ENCODE results near the gene STX7.

Gene STX7

DNA sequence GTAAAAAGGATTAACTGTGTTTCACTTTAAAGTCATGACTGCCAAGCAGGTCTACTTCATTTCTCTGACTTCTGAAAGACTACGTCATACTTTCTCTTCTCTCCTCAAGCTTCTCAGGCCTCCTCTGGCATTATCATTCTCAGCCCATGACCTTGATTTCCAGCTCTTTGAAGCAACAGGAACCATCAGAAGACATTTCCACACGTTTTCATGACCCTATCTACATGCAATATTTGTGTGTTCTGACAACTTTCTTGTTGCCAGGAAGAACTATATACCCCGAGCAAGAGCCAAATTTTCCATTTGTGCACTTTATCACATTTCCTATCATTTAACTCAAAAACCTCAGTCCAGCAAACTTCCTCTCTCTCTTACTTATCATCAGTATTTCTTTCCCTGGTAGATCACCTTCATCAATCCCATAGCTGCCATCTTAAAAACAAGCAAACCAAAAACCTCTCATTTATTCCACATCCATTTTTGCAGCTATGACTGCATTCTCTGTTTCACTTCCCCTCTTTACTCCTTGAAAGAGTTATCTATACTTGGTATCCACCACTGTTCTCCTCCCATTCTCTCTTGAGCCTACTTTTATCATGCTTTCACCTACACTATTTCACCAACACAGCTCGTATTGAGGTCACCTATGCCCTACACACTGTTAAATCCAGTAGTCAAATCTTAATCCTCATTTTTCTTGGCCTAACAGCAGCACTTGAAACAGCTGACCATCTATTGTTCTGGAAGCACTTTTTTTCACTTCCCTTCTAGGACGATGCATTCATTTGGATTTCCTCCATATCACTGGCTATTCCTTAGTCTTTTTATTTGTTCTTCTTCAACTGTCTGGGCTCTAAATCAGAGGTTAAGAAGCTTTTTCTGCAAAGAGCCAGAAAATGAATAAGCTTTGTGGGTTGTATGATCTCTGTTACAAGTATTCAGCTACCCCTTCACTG lies 47.1 kb downstream of the STX7 start:
- H3K9ac ChIP-seq (ENCODE audit: low read length): no peak overlapping the region
- peaks cover 96% of the 10 kb centered on the region for H3K36me3 ChIP-seq (ENCODE audit: insufficient read depth, low read length)
- H4K20me1 ChIP-seq (ENCODE audit: insufficient read depth, low read length): no peaks in the 10 kb centered on the region
- no peaks in the 10 kb centered on the region for H3K79me2 ChIP-seq (ENCODE audit: insufficient read depth, low read length)
- no peaks in the 10 kb centered on the region for H3K9me3 ChIP-seq (ENCODE audit: low read length)
- no peaks in the 10 kb centered on the region for H3K9me2 ChIP-seq (ENCODE audit: low read depth, low read length)
- TF ChIP-seq, protein P1, sequence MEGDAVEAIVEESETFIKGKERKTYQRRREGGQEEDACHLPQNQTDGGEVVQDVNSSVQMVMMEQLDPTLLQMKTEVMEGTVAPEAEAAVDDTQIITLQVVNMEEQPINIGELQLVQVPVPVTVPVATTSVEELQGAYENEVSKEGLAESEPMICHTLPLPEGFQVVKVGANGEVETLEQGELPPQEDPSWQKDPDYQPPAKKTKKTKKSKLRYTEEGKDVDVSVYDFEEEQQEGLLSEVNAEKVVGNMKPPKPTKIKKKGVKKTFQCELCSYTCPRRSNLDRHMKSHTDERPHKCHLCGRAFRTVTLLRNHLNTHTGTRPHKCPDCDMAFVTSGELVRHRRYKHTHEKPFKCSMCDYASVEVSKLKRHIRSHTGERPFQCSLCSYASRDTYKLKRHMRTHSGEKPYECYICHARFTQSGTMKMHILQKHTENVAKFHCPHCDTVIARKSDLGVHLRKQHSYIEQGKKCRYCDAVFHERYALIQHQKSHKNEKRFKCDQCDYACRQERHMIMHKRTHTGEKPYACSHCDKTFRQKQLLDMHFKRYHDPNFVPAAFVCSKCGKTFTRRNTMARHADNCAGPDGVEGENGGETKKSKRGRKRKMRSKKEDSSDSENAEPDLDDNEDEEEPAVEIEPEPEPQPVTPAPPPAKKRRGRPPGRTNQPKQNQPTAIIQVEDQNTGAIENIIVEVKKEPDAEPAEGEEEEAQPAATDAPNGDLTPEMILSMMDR (IDR thresholded peaks at IDR 0.05; ENCODE audit: low read length): no peak
- TF ChIP-seq EZH2 (IDR thresholded peaks at IDR 0.05; ENCODE audit: borderline replicate concordance, low read length): no peak
- H3F3A ChIP-seq (ENCODE audit: insufficient read depth, low read length): no peaks in the 10 kb centered on the region
- no peak overlapping the region for H2AFZ ChIP-seq (ENCODE audit: low read length)
- no peaks in the 10 kb centered on the region for H3K4me1 ChIP-seq (ENCODE audit: insufficient read depth, low read length, severe bottlenecking)
- H3K4me2 ChIP-seq (ENCODE audit: low read length): no peak overlapping the region
- H3K27me3 ChIP-seq (ENCODE audit: insufficient read depth, low read length): no peaks in the 10 kb centered on the region
- no peak overlapping the region for H3K27ac ChIP-seq (ENCODE audit: low read depth, low read length, poor library complexity, severe bottlenecking)
- H3K4me3 ChIP-seq (ENCODE audit: low read depth, low read length, poor library complexity, severe bottlenecking): no peak overlapping the region

DNA sequence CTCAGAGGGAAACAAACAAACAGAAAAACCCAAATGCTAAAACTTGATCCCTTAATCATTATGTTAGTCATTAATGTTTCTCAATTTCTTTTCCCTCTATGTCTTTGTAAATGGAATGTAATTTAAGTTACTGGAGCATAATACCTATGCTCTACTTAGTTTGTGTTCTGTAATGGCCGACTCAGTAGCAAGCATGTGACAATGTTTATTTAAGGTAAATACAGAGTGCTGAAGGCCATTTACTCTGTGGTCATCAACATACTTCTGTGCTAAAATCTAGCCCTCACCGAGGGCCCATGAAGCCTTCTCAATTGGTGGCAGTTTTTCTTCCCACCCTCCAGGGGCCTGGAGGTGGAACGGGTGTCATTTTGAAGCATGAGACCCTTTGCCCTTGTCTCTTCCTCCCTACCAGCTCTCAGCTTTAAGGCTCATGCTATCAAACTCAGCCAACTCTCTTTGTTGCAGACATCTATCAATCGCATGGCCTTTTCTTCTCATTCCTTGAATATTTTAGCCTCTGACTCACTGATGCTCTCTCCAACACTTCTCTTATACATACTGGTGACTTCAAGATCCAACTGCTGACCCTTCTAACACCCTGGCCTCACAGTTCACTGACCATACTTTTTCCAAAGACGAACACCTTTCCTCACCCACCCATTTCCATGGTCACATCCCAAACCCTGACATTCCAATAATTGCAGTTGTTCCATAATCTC lies 48.2 kb downstream of the STX7 start:
- Histone ChIP-seq H4K20me1 (ENCODE audit: insufficient read depth, low read length) (no peaks in the 10 kb centered on the region), H3K27me3 (ENCODE audit: insufficient read depth, low read length) (no peaks in the 10 kb centered on the region), H3F3A (ENCODE audit: insufficient read depth, low read length) (no peaks in the 10 kb centered on the region), H3K9me3 (ENCODE audit: low read length) (no peaks in the 10 kb centered on the region), H2AFZ (ENCODE audit: low read length) (no peak overlapping the region), H3K4me2 (ENCODE audit: low read length) (no peak overlapping the region), H3K9me2 (ENCODE audit: low read depth, low read length) (no peaks in the 10 kb centered on the region), H3K27ac (ENCODE audit: low read depth, low read length, poor library complexity, severe bottlenecking) (no peak overlapping the region), H3K9ac (ENCODE audit: low read length) (no peak overlapping the region), H3K79me2 (ENCODE audit: insufficient read depth, low read length) (no peaks in the 10 kb centered on the region), H3K4me1 (ENCODE audit: insufficient read depth, low read length, severe bottlenecking) (peaks cover 11% of the 10 kb centered on the region), H3K4me3 (ENCODE audit: low read depth, low read length, poor library complexity, severe bottlenecking) (no peak overlapping the region), H3K36me3 (ENCODE audit: insufficient read depth, low read length) (peaks cover 99% of the 10 kb centered on the region)
- TF ChIP-seq EZH2 (IDR thresholded peaks at IDR 0.05; ENCODE audit: borderline replicate concordance, low read length): no peak
- TF ChIP-seq, protein P1 (IDR thresholded peaks at IDR 0.05; ENCODE audit: low read length): no peak

DNA sequence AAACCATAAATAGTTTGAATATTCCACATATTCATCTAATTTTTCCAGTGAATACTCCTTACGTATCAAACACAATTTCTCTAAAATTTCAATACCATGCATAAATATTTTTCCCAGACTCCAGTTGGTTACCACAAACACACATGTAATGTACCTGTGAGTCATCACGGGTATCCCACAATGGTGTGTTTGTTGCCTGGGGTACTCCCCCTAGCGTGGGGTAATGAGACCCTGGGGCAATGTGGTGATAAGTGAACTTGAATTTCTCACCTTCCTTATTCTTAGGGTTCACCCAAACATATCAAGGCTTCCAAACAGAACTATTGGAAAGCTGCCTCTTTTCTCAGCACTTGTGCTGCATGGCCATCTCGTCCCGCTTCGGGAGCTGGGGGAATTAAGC lies 51.0 kb downstream of the STX7 start:
- Histone ChIP-seq H3K79me2 (ENCODE audit: insufficient read depth, low read length) (no peaks in the 10 kb centered on the region), H4K20me1 (ENCODE audit: insufficient read depth, low read length) (no peaks in the 10 kb centered on the region), H3K4me2 (ENCODE audit: low read length) (no peak overlapping the region), H3K9me3 (ENCODE audit: low read length) (no peaks in the 10 kb centered on the region), H3K9me2 (ENCODE audit: low read depth, low read length) (no peaks in the 10 kb centered on the region), H3K36me3 (ENCODE audit: insufficient read depth, low read length) (peaks cover 99% of the 10 kb centered on the region), H3K27me3 (ENCODE audit: insufficient read depth, low read length) (no peaks in the 10 kb centered on the region), H3F3A (ENCODE audit: insufficient read depth, low read length) (no peaks in the 10 kb centered on the region), H3K4me1 (ENCODE audit: insufficient read depth, low read length, severe bottlenecking) (peaks cover 38% of the 10 kb centered on the region), H2AFZ (ENCODE audit: low read length) (no peak overlapping the region), H3K4me3 (ENCODE audit: low read depth, low read length, poor library complexity, severe bottlenecking) (no peak overlapping the region), H3K9ac (ENCODE audit: low read length) (no peak overlapping the region), H3K27ac (ENCODE audit: low read depth, low read length, poor library complexity, severe bottlenecking) (no peak overlapping the region)
- TF ChIP-seq EZH2 (IDR thresholded peaks at IDR 0.05; ENCODE audit: borderline replicate concordance, low read length): no peak
- TF ChIP-seq, protein P1 (IDR thresholded peaks at IDR 0.05; ENCODE audit: low read length): no peak

All from OCI-LY1 (cell line).